Measurements from ENCODE around the gene BOLA1. TPM values are rescaled to one million over a fixed set of nuclear protein-coding genes. Genes with fewer than 3 reads are reported as not detected.
"Not testable (repeated sequence)": the region's sequence is repeated elsewhere in the genome, so short reads cannot be mapped to it uniquely, and the experiment has no call there.

The BOLA1 gene
- polyA plus RNA-seq (2011; rRNA removed) (10.1 and 11.8 TPM in 2 replicates), polyA minus RNA-seq (2011; rRNA and poly(A)+ RNA removed) (0.69 and 1.5 TPM in 2 replicates)

GRCh38 chr1:149899460-149900284, at the start of gene BOLA1:
TSS of gene BOLA1 (plus strand) at chr1:149899568. CDS start at chr1:149900060, 492 bp downstream.
- ChIA-PET CTCF (no interaction called here), POLR2A (interaction anchor here (0.6 to 2.4 kb wide), 4 partner anchors 12 to 1267 kb away, joined by 3 to 23 read pairs (median 6); a partner anchor contains a TSS)

GRCh38 chr1:149849947-149850360, 49.4 kb upstream of the BOLA1 start:
- peak overlapping the region; percentile 39 for H3K27ac ChIP-seq (ENCODE audit: low read depth, low read length)
- ChIA-PET POLR2A (interaction anchor here (2.2 kb wide), 1 partner anchor 37 kb away, joined by 25 read pairs; a partner anchor contains a TSS), CTCF (interaction anchor here (0.6 to 1.3 kb wide), 3 partner anchors 35 to 337 kb away, joined by 3 read pairs; a partner anchor contains a TSS)
- no peak for DNase-seq (ENCODE audit: low read depth, low spot score)
- H3K27me3 ChIP-seq (ENCODE audit: control insufficient read depth, insufficient read depth, low read length), result no peaks in the 10 kb centered on the region
- no peaks in the 10 kb centered on the region for H3K9me3 ChIP-seq (ENCODE audit: control insufficient read depth, insufficient read depth, low read length)
- TF ChIP-seq CTCF (IDR thresholded peaks at IDR 0.05; ENCODE audit: low read depth, low read length), result no peak
- H3K4me3 ChIP-seq (ENCODE audit: low read depth, low read length), result peak overlapping the region; percentile 71

More at GRCh38 chr1:149899460-149900284, at the start of gene BOLA1:
- no peaks in the 10 kb centered on the region for H3K27me3 ChIP-seq (ENCODE audit: control insufficient read depth, insufficient read depth, low read length)
- peaks cover 7% of the 10 kb centered on the region; the same call in 1 of the 2 replicates for H3K9me3 ChIP-seq (ENCODE audit: control insufficient read depth, insufficient read depth, low read length)
- no peak for TF ChIP-seq CTCF (IDR thresholded peaks at IDR 0.05; ENCODE audit: low read depth, low read length)
- H3K4me3 ChIP-seq (ENCODE audit: low read depth, low read length), result peak within 1 kb of the TSS; percentile 70
- DNase-seq (ENCODE audit: low read depth, low spot score), result peak; percentile 70
- H3K27ac ChIP-seq (ENCODE audit: low read depth, low read length), result peak within 1 kb of the TSS; percentile 75

GRCh38 chr1:149850732-149851345, 48.5 kb upstream of the BOLA1 start:
- CTCF ChIA-PET; H3K27me3 ChIP-seq (ENCODE audit: control insufficient read depth, insufficient read depth, low read length); POLR2A ChIA-PET; H3K9me3 ChIP-seq (ENCODE audit: control insufficient read depth, insufficient read depth, low read length); H3K27ac ChIP-seq (ENCODE audit: low read depth, low read length); H3K4me3 ChIP-seq (ENCODE audit: low read depth, low read length); DNase-seq (ENCODE audit: low read depth, low spot score): not testable (repeated sequence)

GRCh38 chr1:149851585-149852213, 47.7 kb upstream of the BOLA1 start:
- H3K9me3 ChIP-seq (ENCODE audit: control insufficient read depth, insufficient read depth, low read length); POLR2A ChIA-PET; H3K4me3 ChIP-seq (ENCODE audit: low read depth, low read length); H3K27me3 ChIP-seq (ENCODE audit: control insufficient read depth, insufficient read depth, low read length); DNase-seq (ENCODE audit: low read depth, low spot score); H3K27ac ChIP-seq (ENCODE audit: low read depth, low read length); CTCF ChIA-PET: not testable (repeated sequence)

- H3K4me3 ChIP-seq (ENCODE audit: low read depth, low read length); H3K9me3 ChIP-seq (ENCODE audit: control insufficient read depth, insufficient read depth, low read length); H3K27ac ChIP-seq (ENCODE audit: low read depth, low read length); POLR2A ChIA-PET; CTCF ChIA-PET; H3K27me3 ChIP-seq (ENCODE audit: control insufficient read depth, insufficient read depth, low read length); DNase-seq (ENCODE audit: low read depth, low spot score): not testable (repeated sequence)
Observed at GRCh38 chr1:149852263-149852662, 47.1 kb upstream of the BOLA1 start.

GRCh38 chr1:149860271-149860670, 39.1 kb upstream of the BOLA1 start:
- H3K27ac ChIP-seq (ENCODE audit: low read depth, low read length); POLR2A ChIA-PET; H3K4me3 ChIP-seq (ENCODE audit: low read depth, low read length); DNase-seq (ENCODE audit: low read depth, low spot score); H3K27me3 ChIP-seq (ENCODE audit: control insufficient read depth, insufficient read depth, low read length); H3K9me3 ChIP-seq (ENCODE audit: control insufficient read depth, insufficient read depth, low read length); CTCF ChIA-PET: not testable (repeated sequence)

GRCh38 chr1:149860684-149861496, 38.5 kb upstream of the BOLA1 start:
- DNase-seq (ENCODE audit: low read depth, low spot score); H3K9me3 ChIP-seq (ENCODE audit: control insufficient read depth, insufficient read depth, low read length); CTCF ChIA-PET; H3K27ac ChIP-seq (ENCODE audit: low read depth, low read length); H3K4me3 ChIP-seq (ENCODE audit: low read depth, low read length); H3K27me3 ChIP-seq (ENCODE audit: control insufficient read depth, insufficient read depth, low read length); POLR2A ChIA-PET: not testable (repeated sequence)

- H3K27me3 ChIP-seq (ENCODE audit: control insufficient read depth, insufficient read depth, low read length); H3K4me3 ChIP-seq (ENCODE audit: low read depth, low read length); DNase-seq (ENCODE audit: low read depth, low spot score); POLR2A ChIA-PET; H3K9me3 ChIP-seq (ENCODE audit: control insufficient read depth, insufficient read depth, low read length); CTCF ChIA-PET; H3K27ac ChIP-seq (ENCODE audit: low read depth, low read length): not testable (repeated sequence)
Observed at GRCh38 chr1:149861497-149862054, 37.8 kb upstream of the BOLA1 start.

- DNase-seq (ENCODE audit: low read depth, low spot score); H3K27ac ChIP-seq (ENCODE audit: low read depth, low read length); CTCF ChIA-PET; POLR2A ChIA-PET; H3K27me3 ChIP-seq (ENCODE audit: control insufficient read depth, insufficient read depth, low read length); H3K4me3 ChIP-seq (ENCODE audit: low read depth, low read length); H3K9me3 ChIP-seq (ENCODE audit: control insufficient read depth, insufficient read depth, low read length): not testable (repeated sequence)
Observed at GRCh38 chr1:149866887-149867286, 32.5 kb upstream of the BOLA1 start.

Measured in AG04450 (cell line).